ENCODE results near the gene CDH15. TPM values are rescaled to one million over a fixed set of nuclear protein-coding genes. Genes with fewer than 3 reads are reported as not detected.

Gene CDH15
- total RNA-seq, 4 donors from 2014 or later: not detected

DNA sequence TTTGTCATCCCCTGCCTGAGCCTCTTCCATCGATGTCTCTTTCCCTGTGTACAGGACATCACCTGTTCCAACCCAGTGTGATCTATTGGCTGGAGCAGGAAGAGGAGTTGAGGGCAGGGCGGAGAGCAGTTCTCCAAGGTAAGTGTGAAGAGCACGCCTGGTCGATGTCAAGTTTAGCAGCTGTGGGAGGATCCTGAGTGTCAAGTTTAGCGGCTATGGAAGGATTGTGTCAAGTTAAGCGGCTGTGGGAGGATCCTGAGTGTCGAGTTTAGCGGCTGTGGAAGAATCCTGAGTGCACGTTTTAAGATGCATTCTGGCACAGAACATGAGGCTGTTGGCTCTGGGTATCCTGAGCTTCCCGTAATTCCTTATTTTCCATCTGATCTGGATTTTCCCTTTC is 53.1 kb downstream of the CDH15 start:
- Histone ChIP-seq H3K9me3 (no peaks in the 10 kb centered on the region), H3K36me3 (peaks cover 38 to 55% of the 10 kb centered on the region in 2 donors), H3K4me1 (no peaks in the 10 kb centered on the region), H3K27me3 (no peaks in the 10 kb centered on the region), H3K27ac (no peak overlapping the region), H3K4me3 (replicated peaks in 1 of 3) (no peak overlapping the region)
- no peak for DNase-seq
- no peak for TF ChIP-seq POLR2A (IDR thresholded peaks at IDR 0.05)
- TF ChIP-seq, protein P1, sequence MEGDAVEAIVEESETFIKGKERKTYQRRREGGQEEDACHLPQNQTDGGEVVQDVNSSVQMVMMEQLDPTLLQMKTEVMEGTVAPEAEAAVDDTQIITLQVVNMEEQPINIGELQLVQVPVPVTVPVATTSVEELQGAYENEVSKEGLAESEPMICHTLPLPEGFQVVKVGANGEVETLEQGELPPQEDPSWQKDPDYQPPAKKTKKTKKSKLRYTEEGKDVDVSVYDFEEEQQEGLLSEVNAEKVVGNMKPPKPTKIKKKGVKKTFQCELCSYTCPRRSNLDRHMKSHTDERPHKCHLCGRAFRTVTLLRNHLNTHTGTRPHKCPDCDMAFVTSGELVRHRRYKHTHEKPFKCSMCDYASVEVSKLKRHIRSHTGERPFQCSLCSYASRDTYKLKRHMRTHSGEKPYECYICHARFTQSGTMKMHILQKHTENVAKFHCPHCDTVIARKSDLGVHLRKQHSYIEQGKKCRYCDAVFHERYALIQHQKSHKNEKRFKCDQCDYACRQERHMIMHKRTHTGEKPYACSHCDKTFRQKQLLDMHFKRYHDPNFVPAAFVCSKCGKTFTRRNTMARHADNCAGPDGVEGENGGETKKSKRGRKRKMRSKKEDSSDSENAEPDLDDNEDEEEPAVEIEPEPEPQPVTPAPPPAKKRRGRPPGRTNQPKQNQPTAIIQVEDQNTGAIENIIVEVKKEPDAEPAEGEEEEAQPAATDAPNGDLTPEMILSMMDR (IDR thresholded peaks at IDR 0.05): no peak
- intact Hi-C loops (cut with DNase I): no loop called here
- 90 to 94% methylated on average over 9 to 10 of the region's 10 CpGs for WGBS, 2 donors

DNA sequence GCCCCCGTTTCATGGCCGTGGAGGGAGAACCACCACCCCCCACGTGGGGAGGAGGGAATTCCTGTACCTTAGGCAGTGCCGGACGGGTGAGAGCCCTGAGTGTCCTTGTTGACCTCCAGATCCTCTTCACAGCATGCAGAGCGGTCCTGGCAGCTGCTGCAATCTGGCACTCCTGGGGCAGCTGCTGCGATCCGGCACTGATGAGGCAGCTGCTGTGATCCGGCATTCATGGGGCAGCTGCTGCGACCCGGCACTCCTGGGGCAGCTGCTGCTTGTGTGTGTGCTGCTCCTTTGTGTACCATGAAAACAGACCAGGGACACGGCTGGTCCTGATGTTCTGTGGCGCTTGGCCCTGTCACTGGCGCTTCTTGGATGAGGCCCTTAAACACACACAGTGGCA is 58.7 kb downstream of the CDH15 start:
- H3K36me3 ChIP-seq: peaks cover 52 to 59% of the 10 kb centered on the region in 2 donors
- no peaks in the 10 kb centered on the region for H3K9me3 ChIP-seq

DNA sequence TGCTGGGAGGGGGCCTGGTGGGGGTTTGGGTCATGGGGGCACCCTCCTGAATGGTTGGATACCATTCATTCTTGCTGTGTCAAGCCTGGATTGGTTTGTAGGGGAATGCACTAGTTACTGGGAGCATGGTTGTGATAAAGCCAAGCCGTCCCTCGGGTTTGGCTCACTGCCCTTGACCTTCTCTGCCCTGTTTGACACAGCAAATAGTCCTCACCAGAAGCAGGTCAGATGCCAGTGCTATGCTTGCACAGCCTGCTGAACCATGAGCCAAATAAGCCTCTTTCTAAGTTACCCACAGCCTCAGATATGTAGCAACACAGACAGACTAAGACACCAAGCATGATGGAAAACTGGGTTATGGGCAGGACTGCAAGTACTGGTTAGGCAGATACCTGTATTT is 60.6 kb downstream of the CDH15 start:
- no peaks in the 10 kb centered on the region for H3K4me1 ChIP-seq
- no peak for TF ChIP-seq POLR2A (IDR thresholded peaks at IDR 0.05)
- TF ChIP-seq, protein P1 (IDR thresholded peaks at IDR 0.05): no peak
- WGBS, 2 donors: 85% methylated on average over 2 of the region's 2 CpGs; no CpG with 5 or more reads in 1 of the 2 donors
- no peak overlapping the region for H3K27ac ChIP-seq
- intact Hi-C loops (cut with DNase I): no loop called here
- no peak overlapping the region for H3K4me3 ChIP-seq (replicated peaks in 1 of 3)
- H3K27me3 ChIP-seq: no peaks in the 10 kb centered on the region
- no peak for DNase-seq
- H3K36me3 ChIP-seq: peaks cover 41 to 43% of the 10 kb centered on the region in 2 donors
- no peaks in the 10 kb centered on the region for H3K9me3 ChIP-seq

More for the DNA sequence above, 58.7 kb downstream of the CDH15 start:
- Histone ChIP-seq H3K27ac (no peak overlapping the region), H3K4me3 (replicated peaks in 1 of 3) (no peak overlapping the region), H3K27me3 (no peaks in the 10 kb centered on the region), H3K4me1 (no peaks in the 10 kb centered on the region)
- intact Hi-C loops (cut with DNase I): no loop called here
- 88 to 94% methylated on average over 5 to 12 of the region's 14 CpGs for WGBS, 2 donors
- TF ChIP-seq, protein P1 (IDR thresholded peaks at IDR 0.05): no peak
- no peak for TF ChIP-seq POLR2A (IDR thresholded peaks at IDR 0.05)
- DNase-seq: no peak

DNA sequence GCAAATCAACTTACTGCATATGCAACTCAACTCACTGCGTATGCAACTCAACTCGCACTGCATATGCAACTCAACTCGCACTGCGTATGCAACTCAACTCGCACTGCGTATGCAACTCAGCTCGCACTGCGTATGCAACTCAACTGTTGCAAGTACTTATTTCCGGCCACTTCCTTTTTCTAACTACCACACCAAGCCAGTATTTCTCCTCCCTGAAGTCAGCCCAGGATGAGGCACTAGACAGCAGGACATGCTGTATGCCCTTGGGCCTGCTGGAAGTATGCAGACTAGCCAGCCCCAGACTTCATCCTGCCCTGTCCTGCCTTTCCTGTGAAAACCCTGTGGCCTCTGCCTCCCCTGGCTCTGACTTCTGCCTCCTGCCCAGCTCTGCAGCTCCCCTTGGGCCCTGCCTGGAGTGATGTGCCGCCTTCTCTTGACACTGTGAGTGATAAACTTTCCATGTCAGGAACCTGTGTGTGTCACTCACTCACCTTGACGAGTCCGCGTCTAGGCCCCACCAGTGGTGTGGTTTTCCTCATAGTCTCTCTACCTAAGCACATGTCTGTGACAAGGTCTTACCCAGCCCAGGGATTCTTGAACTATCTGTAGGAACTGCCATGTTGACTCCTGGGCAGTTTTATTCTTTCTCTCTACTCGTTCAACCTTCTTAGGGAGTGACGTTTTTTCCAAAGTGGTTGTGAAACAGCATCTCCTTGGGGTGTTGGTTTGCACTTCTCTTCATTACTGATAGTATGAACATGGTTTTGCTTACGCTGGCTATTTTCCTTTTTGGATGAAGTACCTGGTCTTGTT is 62.3 kb downstream of the CDH15 start:
- DNase-seq: no peak
- Histone ChIP-seq H3K36me3 (peaks cover 24 to 25% of the 10 kb centered on the region in 2 donors), H3K27me3 (no peaks in the 10 kb centered on the region), H3K9me3 (no peaks in the 10 kb centered on the region), H3K4me1 (no peaks in the 10 kb centered on the region), H3K27ac (no peak overlapping the region), H3K4me3 (replicated peaks in 1 of 3) (no peak overlapping the region)
- intact Hi-C loops (cut with DNase I): no loop called here
- TF ChIP-seq POLR2A (IDR thresholded peaks at IDR 0.05): no peak
- TF ChIP-seq, protein P1 (IDR thresholded peaks at IDR 0.05): no peak
- 96 to 98% methylated on average over 16 of the region's 16 CpGs for WGBS, 2 donors

DNA sequence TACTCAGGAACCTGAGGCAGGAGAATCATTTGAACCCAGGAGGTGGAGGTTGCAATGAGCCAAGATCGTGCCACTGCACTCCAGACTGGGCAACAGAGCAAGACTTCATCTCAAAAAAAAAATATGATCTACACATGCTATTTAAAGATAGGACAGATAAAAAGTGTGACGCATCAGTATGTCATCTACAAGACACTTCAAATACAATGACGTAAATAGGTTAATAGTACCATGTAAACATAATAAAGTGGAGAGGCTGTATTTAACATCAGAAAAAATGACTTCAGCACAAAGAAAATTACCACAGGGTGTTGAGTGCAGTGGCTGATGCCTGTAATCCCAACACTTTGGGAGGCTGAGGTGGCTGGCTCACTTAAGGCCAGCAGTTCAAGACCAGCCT is 66.2 kb downstream of the CDH15 start:
- no peak for TF ChIP-seq POLR2A (IDR thresholded peaks at IDR 0.05)
- TF ChIP-seq, protein P1 (IDR thresholded peaks at IDR 0.05): no peak
- Histone ChIP-seq H3K27ac (no peak overlapping the region), H3K27me3 (no peaks in the 10 kb centered on the region), H3K36me3 (peaks cover 0 to 6% of the 10 kb centered on the region in 2 donors), H3K4me3 (replicated peaks in 1 of 3) (no peak overlapping the region), H3K9me3 (no peaks in the 10 kb centered on the region), H3K4me1 (peaks cover 4% of the 10 kb centered on the region in 2 donors)
- DNase-seq: no peak
- intact Hi-C loops (cut with DNase I): no loop called here
- WGBS, 2 donors: 89 to 91% methylated on average over 3 of the region's 3 CpGs

Measured in thyroid gland (tissue), 4 donors.